Fibroblast of lung (primary cell): ENCODE measurements around the gene FNDC3A. TPM values are rescaled to one million over a fixed set of nuclear protein-coding genes. Genes with fewer than 3 reads are reported as not detected.

Source experiments
- DNase-seq, 2 donors: peaks; one replicate each; pipeline versions ENCODE4 v3.0.0 to v3.0.0-alpha.2; 2010; ENCODE audit warnings: low read depth in 2 of 2
- H2AFZ ChIP-seq: 2 replicates; pipeline ENCODE4 v1.5.1; 2012; ENCODE audit warnings: low read length, control low read depth, inconsistent platforms
- H3K27ac ChIP-seq: 2 replicates; pipeline ENCODE4 v1.5.1; 2011; ENCODE audit warnings: low read length, control low read depth; ENCODE audit not compliant: insufficient read depth
- H3K27me3 ChIP-seq: 2 replicates; pipeline ENCODE4 v1.5.1; 2011; ENCODE audit warnings: mild to moderate bottlenecking, low read length; ENCODE audit not compliant: control insufficient read depth, insufficient read depth
- H3K36me3 ChIP-seq: 2 replicates; pipeline ENCODE4 v1.5.1; 2011; ENCODE audit warnings: low read length; ENCODE audit not compliant: control insufficient read depth, insufficient read depth
- H3K4me1 ChIP-seq: 2 replicates; pipeline ENCODE4 v1.5.1; 2011; ENCODE audit warnings: low read length; ENCODE audit not compliant: control insufficient read depth, insufficient read depth; ENCODE audit errors: extremely low read depth
- H3K4me2 ChIP-seq: 2 replicates; pipeline ENCODE4 v1.5.1; 2011; ENCODE audit warnings: low read length, control low read depth; ENCODE audit not compliant: insufficient read depth; ENCODE audit errors: extremely low read depth
- H3K4me3 ChIP-seq, 4 experiments: fragments of 200-600 bp in 1 of 4; sonication (generic) in 1 of 4; replicated peaks in 1 of 4; 2 replicates each; pipeline ENCODE4 v1.5.1; 2011 to 2016; ENCODE audit warnings: low read length in 4 of 4, low read depth in 3 of 4, mild to moderate bottlenecking in 3 of 4, control low read depth in 2 of 4, inconsistent platforms in 1 of 4, mixed read lengths in 1 of 4; ENCODE audit not compliant: insufficient read depth in 1 of 4; ENCODE audit errors: control extremely low read depth in 1 of 4
- H3K79me2 ChIP-seq: 2 replicates; pipeline ENCODE4 v1.5.1; 2012; ENCODE audit warnings: mild to moderate bottlenecking, low read length, inconsistent platforms; ENCODE audit not compliant: control insufficient read depth, insufficient read depth
- H3K9ac ChIP-seq: 2 replicates; pipeline ENCODE4 v1.5.1; 2011; ENCODE audit warnings: mild to moderate bottlenecking, low read length, control low read depth; ENCODE audit not compliant: insufficient read depth
- H3K9me3 ChIP-seq: 2 replicates; pipeline ENCODE4 v1.5.1; 2012; ENCODE audit warnings: low read depth, low read length; ENCODE audit not compliant: control insufficient read depth, insufficient read depth
- H4K20me1 ChIP-seq: 2 replicates; pipeline ENCODE4 v1.5.1; 2011; ENCODE audit warnings: low read length; ENCODE audit not compliant: control insufficient read depth, insufficient read depth; ENCODE audit errors: extremely low read depth
- CTCF ChIP-seq, 2 donors: IDR thresholded peaks in 1 of 2; conservative IDR thresholded peaks in 1 of 2; 1 replicate in 1 of 2; 2 replicates in 1 of 2; pipeline ENCODE4 v1.5.1; 2011 to 2012; ENCODE audit warnings: low read length in 2 of 2, control low read depth in 1 of 2, inconsistent platforms in 1 of 2, low read depth in 1 of 2, mild to moderate bottlenecking in 1 of 2
- EZH2 ChIP-seq: IDR thresholded peaks from 2 replicates; pipeline ENCODE4 v1.5.1; 2012; ENCODE audit warnings: low read length, control low read depth, mild to moderate bottlenecking; ENCODE audit errors: missing control alignments
- polyA plus RNA-seq, 2 donors: library from polyadenylated mRNA; depleted of rRNA in 1 of 2; stranded (reverse) in 1 of 2; unstranded in 1 of 2; fragments of >200 nt; gene quantifications; 2 replicates each; pipeline ENCODE4 v1.2.1, GENCODE V29; 2011 to 2012; ENCODE audit warnings: missing spikeins in 1 of 2
- total RNA-seq: library from RNA; depleted of rRNA; stranded (reverse); fragments of >200 nt; gene quantifications from 2 replicates; pipeline ENCODE4 v1.2.1, GENCODE V29; 2014

FNDC3A gene
- total and polyA plus RNA-seq, 2 donors (not counting 1 experiment from before 2014, with no cell fraction given): 44.7 to 79.4 TPM

- Histone ChIP-seq H3K27ac (no peak overlapping the region), H4K20me1 (no peaks in the 10 kb centered on the region), H3K9ac (no peak overlapping the region), H3K4me2 (no peak overlapping the region), H3K4me1 (no peaks in the 10 kb centered on the region), H3K36me3 (no peaks in the 10 kb centered on the region), H3K79me2 (no peaks in the 10 kb centered on the region), H3K4me3 (no peak overlapping the region), H3K9me3 (no peaks in the 10 kb centered on the region), H2AFZ (no peak overlapping the region), H3K27me3 (no peaks in the 10 kb centered on the region)
- no peak for TF ChIP-seq EZH2
- no peak for TF ChIP-seq CTCF (conservative IDR thresholded peaks at IDR 0.05 in 1 of 2, IDR thresholded peaks at IDR 0.05 in 1 of 2; ENCODE audit: low read depth in 1 of 2, low read length in 2 of 2)
- DNase-seq: peak in 1 of 2 donors; percentile 55
Measured at GRCh38 chr13:49046519-49046918, 70.8 kb downstream of the FNDC3A start.

GRCh38 chr13:49052813-49053212, 77.1 kb downstream of the FNDC3A start:
- no peak overlapping the region for H2AFZ ChIP-seq
- H4K20me1 ChIP-seq: no peaks in the 10 kb centered on the region
- H3K9ac ChIP-seq: no peak overlapping the region
- H3K4me2 ChIP-seq: no peak overlapping the region
- peak; percentile 19 to 43 for DNase-seq
- no peak overlapping the region for H3K4me3 ChIP-seq
- H3K9me3 ChIP-seq: no peaks in the 10 kb centered on the region
- no peak for TF ChIP-seq EZH2
- TF ChIP-seq CTCF (conservative IDR thresholded peaks at IDR 0.05 in 1 of 2, IDR thresholded peaks at IDR 0.05 in 1 of 2; ENCODE audit: low read depth in 1 of 2, low read length in 2 of 2): no peak
- H3K79me2 ChIP-seq: peaks cover 6% of the 10 kb centered on the region
- no peaks in the 10 kb centered on the region for H3K36me3 ChIP-seq
- no peaks in the 10 kb centered on the region for H3K27me3 ChIP-seq
- H3K27ac ChIP-seq: no peak overlapping the region
- no peaks in the 10 kb centered on the region for H3K4me1 ChIP-seq

DNA sequence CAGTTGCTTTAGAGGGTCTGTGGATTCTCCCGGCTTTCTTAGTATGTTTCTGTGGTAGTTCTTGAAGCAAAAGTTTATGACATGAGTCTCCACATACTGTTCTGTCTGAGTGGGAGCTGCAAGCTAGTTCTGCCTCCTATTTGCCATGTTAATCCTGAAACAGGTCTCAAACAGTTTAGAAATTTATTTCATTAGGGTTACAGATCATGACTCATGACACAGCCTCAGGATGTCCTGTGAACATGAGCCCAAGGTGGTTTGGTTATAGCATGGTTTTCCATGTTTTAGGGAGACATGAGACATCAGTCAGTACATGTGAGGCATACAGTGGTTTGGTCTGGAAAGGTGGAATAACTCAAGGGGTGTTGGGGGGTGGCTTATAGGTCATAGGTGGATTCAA, 77.5 kb downstream of the FNDC3A start:
- no peaks in the 10 kb centered on the region for H3K4me1 ChIP-seq
- no peaks in the 10 kb centered on the region for H3K36me3 ChIP-seq
- no peak for DNase-seq
- H3K9ac ChIP-seq: no peak overlapping the region
- H2AFZ ChIP-seq: no peak overlapping the region
- H3K4me2 ChIP-seq: no peak overlapping the region
- TF ChIP-seq EZH2: no peak
- no peak for TF ChIP-seq CTCF (conservative IDR thresholded peaks at IDR 0.05 in 1 of 2, IDR thresholded peaks at IDR 0.05 in 1 of 2; ENCODE audit: low read depth in 1 of 2, low read length in 2 of 2)
- H4K20me1 ChIP-seq: no peaks in the 10 kb centered on the region
- no peaks in the 10 kb centered on the region for H3K27me3 ChIP-seq
- H3K9me3 ChIP-seq: no peaks in the 10 kb centered on the region
- H3K27ac ChIP-seq: no peak overlapping the region
- H3K79me2 ChIP-seq: peaks cover 6% of the 10 kb centered on the region
- H3K4me3 ChIP-seq: no peak overlapping the region
